Sigmoid colon (tissue), 7 donors: ENCODE measurements around the gene SMC1A. TPM values are rescaled to one million over a fixed set of nuclear protein-coding genes. Genes with fewer than 3 reads are reported as not detected.
"Not testable (repeated sequence)": the region's sequence is repeated elsewhere in the genome, so short reads cannot be mapped to it uniquely, and the experiment has no call there.

Source experiments
- DNase-seq: peaks from one replicate; pipeline ENCODE4 v3.0.0-alpha.2; 2019
- H3K27ac ChIP-seq, 4 donors: fragments of 200-600 bp; sonication (generic); one replicate each; pipeline ENCODE4 v1.5.1; 2016 to 2019; ENCODE audit warnings: mild to moderate bottlenecking in 1 of 4
- H3K27me3 ChIP-seq, 3 donors: fragments of 200-600 bp; sonication (generic); one replicate each; pipeline ENCODE4 v1.5.1; 2019; ENCODE audit warnings: mild to moderate bottlenecking in 1 of 3
- H3K36me3 ChIP-seq, 4 donors: fragments of 200-600 bp; sonication (generic); one replicate each; pipeline ENCODE4 v1.5.1; 2016 to 2019
- H3K4me1 ChIP-seq, 4 donors: fragments of 200-600 bp; sonication (generic); one replicate each; pipeline ENCODE4 v1.5.1; 2017 to 2019
- H3K4me3 ChIP-seq, 4 donors: fragments of 200-600 bp; sonication (generic); one replicate each; pipeline ENCODE4 v1.5.1; 2017 to 2019; ENCODE audit warnings: mild to moderate bottlenecking in 2 of 4, moderate library complexity in 1 of 4
- H3K9me3 ChIP-seq, 4 donors: fragments of 200-600 bp in 3 of 4; sonication (generic) in 3 of 4; one replicate each; pipeline versions ENCODE4 v1.5.1 to v1.6.1; 2013 to 2019
- CTCF ChIP-seq, 4 experiments: fragments of 450-650 bp in 3 of 4; fragments of 200-600 bp in 1 of 4; IDR thresholded peaks; one replicate each; pipeline ENCODE4 v1.5.1; 2016 to 2019; ENCODE audit warnings: antibody characterized with exemption in 4 of 4, mild to moderate bottlenecking in 3 of 4, moderate library complexity in 2 of 4
- EP300 ChIP-seq, 4 donors: sonication (generic); formaldehyde crosslinking; IDR thresholded peaks; one replicate each; pipeline ENCODE4 v1.6.1; 2017; ENCODE audit warnings: antibody characterized with exemption in 4 of 4
- POLR2A ChIP-seq, 2 donors: fragments of 450-650 bp; IDR thresholded peaks; one replicate each; pipeline ENCODE4 v1.6.1; 2016; ENCODE audit warnings: antibody characterized with exemption in 2 of 2, mild to moderate bottlenecking in 2 of 2, moderate library complexity in 2 of 2
- POLR2AphosphoS5 ChIP-seq, 4 donors: sonication (generic); formaldehyde crosslinking; IDR thresholded peaks; one replicate each; pipeline ENCODE4 v1.6.1; 2017; ENCODE audit warnings: antibody characterized with exemption in 4 of 4
- WGBS, 2 donors: extraction: QIAGEN DNeasy Blood & Tissue Kit; methylation state at CpG; one replicate each; pipeline ENCODE4 v1.1.7; 2013; 5-methylcytosine and 5-hydroxymethylcytosine counted together
- intact Hi-C: fragments of 100-400 bp; cut with DNase I; formaldehyde crosslinking; loops from one replicate; pipeline ENCODE4 v1.15.1; 2023
- polyA plus RNA-seq, 3 donors: library from polyadenylated mRNA; stranded (reverse); fragments of 200-250 nt; gene quantifications; one replicate each; pipeline ENCODE4 v1.2.3, GENCODE V29; 2013
- total RNA-seq, 4 donors: library from RNA; depleted of rRNA; stranded (reverse); fragments of >200 nt; gene quantifications; one replicate each; pipeline ENCODE4 v1.1.0, GENCODE V29; 2016
- donor health status: healthy with polysubstance abuse.
- donor health status: Bipolar disorder and iron deficiency.
- donor health status: healthy.

Gene SMC1A
- total and polyA plus RNA-seq, 7 donors, result 4.2 to 45.7 (median 27.8) TPM

GRCh38 chrX:53374923-53375322 is 47.5 kb downstream of the SMC1A start:
- H3K4me1 ChIP-seq, result no peaks in the 10 kb centered on the region
- no peak overlapping the region for H3K4me3 ChIP-seq
- TF ChIP-seq POLR2AphosphoS5 (IDR thresholded peaks at IDR 0.05) (no peak), POLR2A (IDR thresholded peaks at IDR 0.05) (no peak), EP300 (IDR thresholded peaks at IDR 0.05) (no peak)
- H3K9me3 ChIP-seq, result no peaks in the 10 kb centered on the region
- intact Hi-C loops, result no loop called here
- no peaks in the 10 kb centered on the region for H3K27me3 ChIP-seq
- no peak overlapping the region for H3K27ac ChIP-seq
- H3K36me3 ChIP-seq, result peaks cover 0 to 10% (median 4%) of the 10 kb centered on the region in 4 donors
- DNase-seq, result no peak

GRCh38 chrX:53374222-53374820 is 48.1 kb downstream of the SMC1A start:
- TF ChIP-seq EP300 (IDR thresholded peaks at IDR 0.05) (no peak), CTCF (IDR thresholded peaks at IDR 0.05) (no peak), POLR2AphosphoS5 (IDR thresholded peaks at IDR 0.05) (no peak), POLR2A (IDR thresholded peaks at IDR 0.05) (no peak)
- Histone ChIP-seq H3K4me3 (no peak overlapping the region), H3K4me1 (no peaks in the 10 kb centered on the region), H3K36me3 (peaks cover 0 to 4% (median under 1%) of the 10 kb centered on the region in 4 donors), H3K27me3 (no peaks in the 10 kb centered on the region), H3K9me3 (no peaks in the 10 kb centered on the region), H3K27ac (no peak overlapping the region)
- WGBS, 2 donors, result 84 to 87% methylated on average over 7 of the region's 7 CpGs
- intact Hi-C loops, result no loop called here
- DNase-seq, result no peak

GRCh38 chrX:53373307-53373706 is 49.1 kb downstream of the SMC1A start:
- Histone ChIP-seq H3K4me1 (no peaks in the 10 kb centered on the region), H3K9me3 (no peaks in the 10 kb centered on the region), H3K27ac (no peak overlapping the region), H3K4me3 (no peak overlapping the region), H3K27me3 (no peaks in the 10 kb centered on the region), H3K36me3 (no peaks in the 10 kb centered on the region)
- no peak for DNase-seq
- intact Hi-C loops, result no loop called here
- 62 to 82% methylated on average over 2 of the region's 2 CpGs for WGBS, 2 donors
- TF ChIP-seq POLR2AphosphoS5 (IDR thresholded peaks at IDR 0.05), result no peak
- TF ChIP-seq EP300 (IDR thresholded peaks at IDR 0.05), result no peak
- no peak for TF ChIP-seq CTCF (IDR thresholded peaks at IDR 0.05)

- not testable (repeated sequence) for H3K27ac ChIP-seq, H3K9me3 ChIP-seq
Measured at GRCh38 chrX:53366454-53366853, 56.0 kb downstream of the SMC1A start.

GRCh38 chrX:53362449-53362848 is 60.0 kb downstream of the SMC1A start:
- WGBS, 2 donors, result 52 to 57% methylated on average over 2 of the region's 2 CpGs

More at GRCh38 chrX:53366454-53366853, 56.0 kb downstream of the SMC1A start:
- H3K4me3 ChIP-seq, H3K27me3 ChIP-seq, H3K4me1 ChIP-seq, H3K36me3 ChIP-seq, intact Hi-C loops, DNase-seq: not testable (repeated sequence)
- WGBS, 2 donors, result 92 to 97% methylated on average over 1 of the region's 1 CpG

More at GRCh38 chrX:53362449-53362848, 60.0 kb downstream of the SMC1A start:
- H3K27ac ChIP-seq, result no peak overlapping the region
- no peak overlapping the region for H3K4me3 ChIP-seq
- no peak for DNase-seq
- H3K4me1 ChIP-seq, result no peaks in the 10 kb centered on the region
- no peaks in the 10 kb centered on the region for H3K27me3 ChIP-seq
- no peaks in the 10 kb centered on the region for H3K36me3 ChIP-seq
- H3K9me3 ChIP-seq, result no peaks in the 10 kb centered on the region
- TF ChIP-seq EP300 (IDR thresholded peaks at IDR 0.05) (no peak), POLR2A (IDR thresholded peaks at IDR 0.05) (no peak), CTCF (IDR thresholded peaks at IDR 0.05) (no peak), POLR2AphosphoS5 (IDR thresholded peaks at IDR 0.05) (no peak)
- intact Hi-C loops, result no loop called here
